ENCODE measurements around the gene PRKN. TPM values are rescaled to one million over a fixed set of nuclear protein-coding genes. Genes with fewer than 3 reads are reported as not detected.

The PRKN gene
- total RNA-seq, 1 experiment from 2014 or later: 2.0 TPM

DNA sequence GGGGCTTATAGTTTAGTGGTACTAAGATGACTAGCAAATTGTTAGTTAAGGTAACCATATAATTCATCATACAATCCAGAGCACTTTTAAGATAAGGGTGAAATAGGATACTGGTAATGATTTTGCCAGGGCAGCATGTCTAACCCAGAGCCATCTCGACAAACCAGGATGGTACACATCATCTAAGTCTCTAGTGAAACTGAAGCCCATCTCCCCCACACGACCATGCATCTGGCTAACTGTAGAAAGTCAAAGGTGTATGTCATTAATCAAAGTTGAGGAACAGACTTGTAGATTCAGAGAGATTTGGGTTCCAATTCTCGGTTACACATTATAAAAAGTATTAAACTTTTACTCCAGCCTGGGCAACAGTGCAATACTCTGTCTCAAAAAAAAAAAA is 78.3 kb downstream of the PRKN start:
- no peaks in the 10 kb centered on the region for H3K79me2 ChIP-seq (ENCODE audit: insufficient read depth, low read length)
- no peak overlapping the region for H2BK20ac ChIP-seq (ENCODE audit: low read depth, low read length, poor library complexity, severe bottlenecking)
- H4K20me1 ChIP-seq (ENCODE audit: control insufficient read depth, insufficient read depth, insufficient read length): no peaks in the 10 kb centered on the region
- no peak for DNase-seq
- no peak overlapping the region for H4K5ac ChIP-seq (ENCODE audit: insufficient read length, low read depth, low read length)
- no peak overlapping the region for H3K23ac ChIP-seq (ENCODE audit: insufficient read length, low read depth, low read length)
- Mint-ChIP-seq H3K4me1 (peaks cover 2 to 4% of the 10 kb centered on the region in 2 experiments; a peak in 2 of 4 replicates), H3K36me3 (ENCODE audit: insufficient read depth in 1 of 3, low read depth in 3 of 3) (no peaks in the 10 kb centered on the region), H3K27ac (no peak overlapping the region), H3K27me3 (ENCODE audit: low read depth) (no peaks in the 10 kb centered on the region), H3K4me3 (no peak overlapping the region), H3K9me3 (no peaks in the 10 kb centered on the region)
- no peak overlapping the region for H3K4me2 ChIP-seq (ENCODE audit: insufficient read depth, insufficient read length, low read length)
- no peak overlapping the region for H3K4ac ChIP-seq (ENCODE audit: low read depth, low read length)
- no peaks in the 10 kb centered on the region for H3K79me1 ChIP-seq (ENCODE audit: insufficient read depth, low read depth, low read length, poor library complexity, severe bottlenecking)
- H3K18ac ChIP-seq (ENCODE audit: insufficient read length, low read depth, low read length): no peak overlapping the region
- H3K27me3 ChIP-seq (ENCODE audit: insufficient read depth, low read length): no peaks in the 10 kb centered on the region
- H3K27ac ChIP-seq (ENCODE audit: insufficient read length, low read depth, low read length): no peak overlapping the region
- TF ChIP-seq CTCF (conservative IDR thresholded peaks at IDR 0.05): no peak
- no peak overlapping the region for H2BK5ac ChIP-seq (ENCODE audit: insufficient read length, low read length)
- no peaks in the 10 kb centered on the region for H3K23me2 ChIP-seq (ENCODE audit: insufficient read length, low read depth, low read length, poor library complexity, severe bottlenecking)
- no peak overlapping the region for H3K56ac ChIP-seq (ENCODE audit: insufficient read length, low read depth, low read length)
- no peak overlapping the region for H3T11ph ChIP-seq (ENCODE audit: low read length)
- no peak overlapping the region for H2AK5ac ChIP-seq (ENCODE audit: insufficient read length, low read length)
- no peak overlapping the region for H3K9ac ChIP-seq (ENCODE audit: extremely low read depth, insufficient read length, low read length)
- no CpG with 5 or more reads among the region's 3 CpGs for WGBS (ENCODE audit: extremely low coverage, insufficient read length, low lambda C conversion rate)
- no peak overlapping the region for H2BK15ac ChIP-seq (ENCODE audit: low read depth, low read length)
- no peak overlapping the region for H4K8ac ChIP-seq (replicated peaks; ENCODE audit: insufficient read length, low read depth, low read length)
- no peaks in the 10 kb centered on the region for H3K4me1 ChIP-seq (ENCODE audit: insufficient read depth, low read length)
- H2BK120ac ChIP-seq (ENCODE audit: low read depth, low read length, poor library complexity, severe bottlenecking): no peak overlapping the region
- H3K14ac ChIP-seq (ENCODE audit: insufficient read depth, low read length): no peak overlapping the region
- H2BK12ac ChIP-seq (ENCODE audit: insufficient read length, low read depth, low read length): no peak overlapping the region
- no peak overlapping the region for H4K91ac ChIP-seq (ENCODE audit: insufficient read length, low read depth, low read length)
- no peaks in the 10 kb centered on the region for H3K9me3 ChIP-seq (ENCODE audit: control insufficient read depth, low read depth, low read length)
- no peak overlapping the region for H2AFZ ChIP-seq (ENCODE audit: low read length)
